NCI-H526 (cell line): Measurements from ENCODE around the gene GRWD1.

Experiments
- DNase-seq, 2 experiments: peaks; one replicate each; lab custom pipeline; 2025; lab: John Stamatoyannopoulos, UW

GRWD1 gene

DNA sequence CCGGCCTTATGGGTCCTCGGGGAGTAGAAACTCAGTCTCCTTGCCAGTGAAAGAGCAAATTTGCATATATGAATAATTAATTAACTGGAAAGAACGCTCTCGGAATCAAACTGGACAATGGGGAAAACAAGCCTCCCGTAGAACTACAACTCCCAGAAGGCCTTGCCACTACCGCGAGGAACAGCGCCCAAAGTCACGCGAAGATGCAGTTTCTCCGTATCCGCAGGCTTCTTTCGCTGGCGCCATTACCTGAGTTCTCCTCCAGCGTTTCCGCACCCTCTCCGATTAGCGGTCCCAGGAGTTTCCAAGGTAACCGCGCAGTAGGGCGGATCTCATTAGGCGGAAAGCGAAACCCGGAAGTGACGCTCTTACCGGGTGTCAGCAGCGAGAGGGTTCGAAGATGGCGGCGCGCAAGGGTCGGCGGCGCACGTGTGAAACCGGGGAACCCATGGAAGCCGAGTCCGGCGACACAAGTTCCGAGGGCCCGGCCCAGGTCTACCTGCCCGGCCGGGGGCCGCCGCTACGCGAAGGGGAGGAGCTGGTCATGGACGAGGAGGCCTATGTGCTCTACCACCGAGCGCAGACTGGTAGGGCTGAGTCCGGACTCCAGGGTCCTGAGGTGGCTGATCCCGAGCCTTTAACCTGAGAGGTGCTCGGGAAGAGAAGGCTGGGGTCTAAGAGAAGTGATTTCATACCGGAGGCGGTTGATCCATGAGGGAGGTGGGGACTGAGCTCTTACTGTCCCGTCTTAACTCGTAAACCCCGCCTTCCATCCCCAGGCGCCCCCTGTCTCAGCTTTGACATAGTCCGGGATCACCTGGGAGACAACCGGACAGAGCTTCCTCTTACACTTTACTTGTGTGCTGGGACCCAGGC is at the start of gene GRWD1:
Gene GRWD1, plus strand, starts transcription at position 378 of the 876 bp plus-strand sequence. Its CDS starts 23 bp downstream, at position 401.
- DNase-seq = peak; percentile 97 to 98

DNA sequence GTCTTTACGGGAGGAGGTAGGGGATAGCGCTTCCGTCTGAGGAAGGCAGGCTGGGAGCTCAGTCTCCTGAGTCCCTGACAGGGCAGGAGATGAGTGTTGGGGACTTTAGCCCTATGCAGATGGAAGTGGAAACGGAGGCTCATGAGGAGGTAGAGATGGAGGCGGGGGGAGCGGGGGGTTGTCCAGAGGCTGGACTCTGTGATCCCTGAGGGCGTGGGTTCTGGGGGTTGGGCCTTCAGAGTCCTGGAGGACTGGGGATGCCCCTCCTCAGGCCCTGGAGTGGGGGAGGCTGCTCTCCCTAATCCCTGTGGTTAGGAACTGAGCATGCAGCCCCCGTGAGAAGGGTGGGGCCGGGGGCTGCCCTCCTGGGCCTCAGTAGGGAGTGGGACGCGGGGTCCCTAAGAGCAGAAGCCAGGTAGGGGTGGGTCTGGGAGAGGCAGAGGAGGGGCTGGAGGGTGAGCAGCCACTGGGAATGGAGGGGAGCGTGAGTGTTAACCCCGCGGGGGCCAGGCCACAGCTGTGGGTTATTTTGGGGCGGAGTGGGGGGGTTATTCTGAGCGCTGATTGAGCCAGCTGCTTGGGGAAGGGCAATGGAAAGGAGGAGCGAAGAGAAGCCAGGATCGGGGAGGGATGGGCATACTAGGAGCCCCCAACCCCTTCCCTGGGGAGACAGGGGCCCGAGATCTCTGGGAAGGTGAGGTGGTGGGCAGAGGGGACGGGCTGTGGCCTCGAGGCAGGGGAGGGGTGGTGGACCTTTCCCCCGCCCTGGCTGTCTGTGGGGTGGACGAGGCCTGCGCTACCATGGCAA is 49.6 kb upstream of the GRWD1 start:
- peak in 1 of 2 experiments; percentile 25 for DNase-seq

DNA sequence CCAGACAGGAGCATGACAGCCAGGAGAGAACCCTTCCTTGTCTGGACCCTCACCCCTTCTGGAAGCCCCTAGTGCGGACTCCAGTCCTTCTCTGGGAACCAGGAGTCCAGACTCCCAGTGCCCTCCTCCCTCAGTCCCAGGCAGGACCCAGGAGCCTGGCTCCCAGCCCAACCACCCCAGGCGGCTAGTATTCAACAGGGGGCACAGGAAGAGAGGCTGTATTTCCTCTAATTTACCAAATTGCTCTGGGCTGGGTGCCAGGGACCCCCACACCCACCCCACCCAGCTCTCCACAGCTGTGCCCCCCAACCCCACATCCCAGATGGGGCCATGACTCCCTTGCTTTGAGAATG is 49.0 kb upstream of the GRWD1 start:
- DNase-seq = no peak

DNA sequence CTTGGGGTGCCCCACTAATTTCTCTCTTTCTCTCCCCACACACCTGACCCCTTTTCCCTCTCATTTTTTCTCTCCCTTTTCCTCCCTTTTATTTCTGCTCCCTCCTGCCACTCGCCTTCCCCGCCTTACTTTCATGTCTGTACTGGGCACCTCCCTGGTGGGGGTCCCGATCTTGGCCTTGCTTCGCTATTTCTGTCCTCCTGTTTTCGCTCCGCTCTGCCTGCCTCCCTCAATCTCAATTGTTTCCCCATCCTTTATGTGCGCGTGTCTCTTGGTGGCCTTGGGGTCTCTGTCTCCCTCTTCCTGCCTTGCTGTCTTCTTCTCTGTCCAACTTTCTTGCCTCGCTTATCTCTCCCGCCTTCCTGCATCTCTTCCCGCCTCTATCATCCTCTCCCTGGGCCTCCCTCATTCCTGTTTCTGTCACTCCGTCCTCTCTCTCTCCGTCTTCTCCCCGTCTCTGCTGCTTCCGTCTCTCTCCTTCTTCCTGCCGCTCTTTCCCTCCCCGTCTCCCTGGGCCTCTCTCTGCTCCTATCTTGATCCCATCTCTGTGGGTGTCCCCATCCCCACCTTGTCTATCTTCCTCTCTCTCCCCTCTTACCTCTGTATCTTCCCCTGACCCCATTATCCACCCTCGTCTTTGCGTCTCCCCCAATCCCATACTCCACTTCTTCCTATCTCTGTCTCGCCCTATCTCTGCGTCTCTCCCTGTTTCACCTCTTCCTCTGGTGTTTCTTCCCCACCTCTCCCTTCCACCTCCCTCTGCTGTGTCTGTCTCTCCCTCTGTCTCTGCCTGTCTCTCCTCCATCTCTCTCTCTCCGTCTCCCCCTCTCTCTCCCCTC is 48.3 kb upstream of the GRWD1 start:
- DNase-seq = no peak

DNA sequence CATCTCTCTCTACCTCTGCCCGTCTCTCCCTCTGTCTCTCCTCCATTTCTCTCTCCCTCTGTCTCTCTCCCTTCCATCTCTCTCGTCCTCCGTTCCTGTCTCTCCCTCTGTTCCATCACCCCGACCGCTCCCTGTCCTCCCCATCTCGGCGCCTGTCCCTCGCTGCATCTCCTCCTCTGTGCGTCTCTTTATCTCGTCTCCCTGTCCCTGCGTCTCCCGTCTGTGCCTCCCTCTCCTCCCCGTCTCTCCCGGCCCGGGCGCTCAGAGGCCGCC is 47.7 kb upstream of the GRWD1 start:
- DNase-seq = no peak

DNA sequence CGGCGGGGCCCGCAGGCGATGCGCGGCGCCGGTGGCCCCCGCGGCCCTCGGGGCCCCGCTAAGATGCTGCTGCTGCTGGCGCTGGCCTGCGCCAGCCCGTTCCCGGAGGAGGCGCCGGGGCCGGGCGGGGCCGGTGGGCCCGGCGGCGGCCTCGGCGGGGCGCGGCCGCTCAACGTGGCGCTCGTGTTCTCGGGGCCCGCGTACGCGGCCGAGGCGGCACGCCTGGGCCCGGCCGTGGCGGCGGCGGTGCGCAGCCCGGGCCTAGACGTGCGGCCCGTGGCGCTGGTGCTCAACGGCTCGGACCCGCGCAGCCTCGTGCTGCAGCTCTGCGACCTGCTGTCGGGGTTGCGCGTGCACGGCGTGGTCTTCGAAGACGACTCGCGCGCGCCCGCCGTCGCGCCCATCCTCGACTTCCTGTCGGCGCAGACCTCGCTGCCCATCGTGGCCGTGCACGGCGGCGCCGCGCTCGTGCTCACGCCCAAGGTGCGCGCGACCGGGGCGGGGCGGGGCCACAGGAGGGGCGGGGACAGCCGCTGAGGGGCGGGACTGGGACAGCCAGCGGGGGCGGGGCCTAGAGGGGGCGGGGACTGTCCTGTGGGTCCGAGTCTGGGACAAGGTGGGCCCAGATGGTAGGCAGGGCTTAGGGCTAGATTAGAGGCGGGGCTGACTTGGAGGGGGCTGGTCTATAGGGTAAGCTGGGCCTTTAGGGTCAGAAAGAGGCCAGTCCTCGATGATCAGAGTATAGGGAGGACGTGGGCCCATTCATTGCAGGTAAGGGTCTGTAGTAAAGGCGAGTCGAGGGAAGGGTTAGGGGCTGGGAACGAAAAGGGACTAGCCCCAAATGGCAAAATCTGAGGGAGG is 47.2 kb upstream of the GRWD1 start:
- DNase-seq = peak; percentile 75 to 94

DNA sequence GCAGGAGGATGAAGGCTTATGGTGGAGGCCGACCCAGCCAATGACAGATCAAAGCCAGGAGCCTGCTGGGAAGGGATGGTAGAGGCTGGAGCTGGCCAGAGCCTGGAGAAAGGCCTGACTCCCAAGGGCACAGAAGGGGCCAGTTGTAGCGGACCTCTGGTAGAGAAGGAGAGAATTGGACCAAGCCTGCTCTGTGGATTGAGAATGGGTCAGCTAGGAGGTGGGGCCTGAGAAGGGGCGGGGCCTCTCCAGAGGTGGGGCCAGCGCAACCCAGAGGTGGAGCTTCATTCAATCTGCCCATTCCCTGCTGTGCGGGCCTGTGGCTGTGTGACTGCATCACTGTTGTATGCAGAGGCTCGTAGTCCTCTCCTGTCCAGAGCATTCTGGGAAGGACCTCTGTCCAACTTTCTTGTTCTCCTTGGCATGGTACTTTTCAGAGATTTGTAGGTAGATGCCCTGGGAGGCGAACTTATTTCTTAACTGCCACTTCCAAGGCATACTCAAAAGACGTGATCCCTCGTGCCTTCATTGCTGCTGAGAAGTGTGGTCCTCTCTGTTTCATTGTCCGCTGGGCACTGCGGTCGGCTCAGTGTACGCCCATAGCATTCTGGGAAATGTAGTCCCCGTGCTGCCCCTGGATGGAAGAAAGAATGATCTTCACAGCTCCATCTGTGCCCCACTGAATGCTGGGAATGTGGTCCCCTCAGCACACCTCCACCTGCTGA is 45.6 kb upstream of the GRWD1 start:
- DNase-seq = peak; percentile 72 to 87

DNA sequence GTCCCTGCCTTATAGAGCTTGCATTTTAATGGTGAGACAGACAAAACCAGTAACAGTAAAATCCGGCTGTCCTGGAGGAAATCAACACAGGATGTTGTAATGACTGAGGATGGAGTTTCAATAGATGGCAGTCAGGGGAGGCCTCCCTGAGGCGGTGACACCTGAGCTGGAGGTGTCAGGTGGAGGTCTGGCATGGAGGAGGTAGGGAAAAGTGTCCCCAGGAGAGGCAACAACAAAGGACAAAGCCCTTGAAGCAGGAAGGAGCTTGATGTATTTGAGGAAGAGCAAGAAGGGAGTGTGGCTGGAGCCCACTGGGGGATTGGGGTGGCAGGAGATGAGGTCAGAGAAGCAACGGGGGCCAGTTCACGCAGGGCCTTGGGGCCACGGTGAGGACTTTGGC is 44.5 kb upstream of the GRWD1 start:
- no peak for DNase-seq

DNA sequence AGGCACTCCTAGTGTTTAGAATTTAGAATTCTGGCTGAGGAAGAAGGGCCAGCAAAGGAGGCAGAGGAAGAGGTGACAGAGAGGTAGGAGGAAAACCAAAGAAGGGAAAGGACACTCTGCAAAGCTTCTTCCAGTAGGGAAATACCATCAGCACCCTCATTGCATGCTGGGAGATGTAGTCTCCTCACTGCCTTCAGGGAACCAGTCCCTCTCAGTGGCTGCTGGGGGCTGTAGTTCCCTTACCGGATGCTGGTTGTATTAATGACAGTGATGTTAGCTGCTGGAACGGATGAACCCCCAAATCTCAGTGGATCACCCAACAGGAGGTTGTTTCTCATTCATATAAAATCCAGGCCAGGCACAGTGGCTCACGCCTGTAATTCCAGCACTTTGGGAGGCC is 42.2 kb upstream of the GRWD1 start:
- peak; percentile 53 to 75 for DNase-seq

DNA sequence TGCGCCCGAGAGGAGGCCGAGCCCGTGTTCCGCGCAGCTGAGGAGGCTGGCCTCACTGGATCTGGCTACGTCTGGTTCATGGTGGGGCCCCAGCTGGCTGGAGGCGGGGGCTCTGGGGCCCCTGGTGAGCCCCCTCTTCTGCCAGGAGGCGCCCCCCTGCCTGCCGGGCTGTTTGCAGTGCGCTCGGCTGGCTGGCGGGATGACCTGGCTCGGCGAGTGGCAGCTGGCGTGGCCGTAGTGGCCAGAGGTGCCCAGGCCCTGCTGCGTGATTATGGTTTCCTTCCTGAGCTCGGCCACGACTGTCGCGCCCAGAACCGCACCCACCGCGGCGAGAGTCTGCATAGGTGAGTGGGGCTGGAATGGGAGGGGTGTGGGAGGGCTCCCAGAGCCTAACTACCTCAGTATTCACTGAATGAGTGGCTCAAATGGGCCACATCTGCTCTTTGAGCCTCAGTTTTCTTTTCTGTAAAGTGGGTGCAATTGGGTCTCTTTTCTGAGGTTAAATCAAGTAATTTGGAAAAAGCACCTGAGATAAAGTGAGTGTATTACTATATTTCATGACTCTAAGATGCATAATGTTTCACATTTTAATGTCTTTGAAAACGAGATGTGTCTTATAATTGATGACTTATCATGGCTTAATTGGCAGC is 40.6 kb upstream of the GRWD1 start:
- no peak for DNase-seq

DNA sequence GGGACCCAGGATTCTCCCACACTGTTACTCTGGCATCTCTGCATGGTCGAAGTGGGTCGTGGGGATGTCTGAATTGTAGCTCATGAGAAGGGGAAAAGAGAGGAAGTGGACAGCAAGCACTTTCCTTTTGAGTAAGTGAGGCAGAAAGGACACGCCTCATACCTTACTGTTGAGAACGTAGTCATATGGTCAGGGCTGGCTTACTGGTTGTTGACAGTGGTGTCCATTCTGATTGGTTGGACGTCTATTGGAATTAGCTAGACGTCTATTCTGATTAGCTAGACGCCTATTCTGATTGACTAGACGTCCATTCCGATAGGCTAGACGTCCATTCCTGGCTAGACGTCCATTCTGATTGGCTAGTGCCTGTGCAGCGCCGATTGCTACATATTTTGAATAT is 39.9 kb upstream of the GRWD1 start:
- DNase-seq = no peak

DNA sequence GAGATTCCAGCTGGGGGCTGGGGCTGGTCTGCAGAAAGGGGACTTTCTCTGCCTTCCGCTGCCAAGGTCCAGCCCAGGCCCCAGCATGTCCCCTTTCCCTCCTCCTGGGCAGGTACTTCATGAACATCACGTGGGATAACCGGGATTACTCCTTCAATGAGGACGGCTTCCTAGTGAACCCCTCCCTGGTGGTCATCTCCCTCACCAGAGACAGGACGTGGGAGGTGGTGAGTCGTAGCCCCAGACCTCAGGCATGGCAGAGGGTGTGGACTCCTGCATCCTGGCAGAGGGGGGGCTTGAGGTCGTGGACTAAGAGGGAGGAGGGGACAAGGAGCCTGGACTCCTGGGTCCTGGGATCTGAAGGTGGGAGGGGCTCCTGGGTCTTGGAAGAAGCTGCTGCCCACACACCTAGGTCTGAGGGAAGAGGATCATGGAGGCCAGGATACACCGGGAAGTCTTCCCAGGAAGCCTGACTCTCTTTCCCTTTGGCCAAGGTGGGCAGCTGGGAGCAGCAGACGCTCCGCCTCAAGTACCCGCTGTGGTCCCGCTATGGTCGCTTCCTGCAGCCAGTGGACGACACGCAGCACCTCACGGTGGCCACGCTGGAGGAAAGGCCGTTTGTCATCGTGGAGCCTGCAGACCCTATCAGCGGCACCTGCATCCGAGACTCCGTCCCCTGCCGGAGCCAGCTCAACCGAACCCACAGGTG is 31.8 kb upstream of the GRWD1 start:
- peak in 1 of 2 experiments; percentile 36 for DNase-seq

DNA sequence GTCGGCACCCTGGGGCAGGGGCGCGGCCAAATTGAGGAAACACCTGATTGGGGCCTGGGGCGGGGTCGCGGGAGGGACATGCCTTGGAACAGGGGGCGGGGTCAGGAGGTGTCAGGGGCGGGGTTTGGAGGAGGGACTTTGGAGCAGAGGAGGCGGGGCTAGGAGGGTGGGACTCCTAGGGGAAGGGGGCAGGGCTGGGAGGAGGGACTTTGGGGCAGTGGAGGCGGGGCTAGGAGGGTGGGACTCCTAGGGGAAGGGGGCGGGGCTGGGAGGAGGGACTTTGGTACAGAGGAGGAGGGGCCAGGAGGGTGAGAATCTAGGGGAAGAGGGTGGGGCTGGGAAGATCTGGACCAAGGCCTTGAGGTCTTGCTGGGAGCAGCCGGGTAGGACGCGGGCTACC is 30.4 kb upstream of the GRWD1 start:
- DNase-seq = peak; percentile 60 to 96

DNA sequence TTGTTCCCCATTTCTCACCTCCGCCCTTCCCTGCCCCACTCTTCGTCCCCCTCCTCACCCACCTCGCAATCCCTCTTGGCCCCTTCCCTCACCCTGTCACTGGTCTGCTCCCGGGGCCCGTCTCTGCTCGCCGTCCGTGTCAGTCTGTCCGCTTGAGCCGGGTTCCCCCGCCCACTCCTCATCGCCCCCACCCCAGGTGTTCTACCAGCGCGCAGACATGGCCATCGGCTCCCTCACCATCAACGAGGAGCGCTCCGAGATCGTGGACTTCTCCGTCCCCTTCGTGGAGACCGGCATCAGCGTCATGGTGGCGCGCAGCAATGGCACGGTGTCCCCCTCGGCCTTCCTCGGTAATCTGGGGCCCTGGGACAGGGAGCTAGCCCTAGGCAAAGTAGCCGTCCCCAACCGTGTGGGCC is 30.0 kb upstream of the GRWD1 start:
- no peak for DNase-seq

DNA sequence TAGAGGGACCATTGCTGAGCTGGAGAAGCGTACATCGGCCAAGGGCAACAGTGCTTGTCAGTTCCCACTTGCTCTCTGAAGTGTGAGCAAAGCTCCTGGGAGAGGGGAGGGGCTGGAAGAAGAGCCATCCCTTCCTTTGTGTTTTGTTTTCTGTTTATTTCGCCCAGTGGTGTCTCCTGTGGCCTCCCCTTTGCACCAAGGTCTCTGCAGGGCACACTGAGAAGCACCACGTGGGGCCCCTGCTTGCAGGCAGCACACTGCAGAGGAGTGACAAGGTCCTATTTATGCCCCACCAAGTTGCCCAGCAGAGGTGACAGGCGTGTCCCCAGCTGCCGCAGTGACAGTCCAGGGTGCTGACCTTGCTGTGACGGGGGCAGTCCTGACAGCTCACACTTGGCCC is 28.4 kb upstream of the GRWD1 start:
- DNase-seq = no peak

DNA sequence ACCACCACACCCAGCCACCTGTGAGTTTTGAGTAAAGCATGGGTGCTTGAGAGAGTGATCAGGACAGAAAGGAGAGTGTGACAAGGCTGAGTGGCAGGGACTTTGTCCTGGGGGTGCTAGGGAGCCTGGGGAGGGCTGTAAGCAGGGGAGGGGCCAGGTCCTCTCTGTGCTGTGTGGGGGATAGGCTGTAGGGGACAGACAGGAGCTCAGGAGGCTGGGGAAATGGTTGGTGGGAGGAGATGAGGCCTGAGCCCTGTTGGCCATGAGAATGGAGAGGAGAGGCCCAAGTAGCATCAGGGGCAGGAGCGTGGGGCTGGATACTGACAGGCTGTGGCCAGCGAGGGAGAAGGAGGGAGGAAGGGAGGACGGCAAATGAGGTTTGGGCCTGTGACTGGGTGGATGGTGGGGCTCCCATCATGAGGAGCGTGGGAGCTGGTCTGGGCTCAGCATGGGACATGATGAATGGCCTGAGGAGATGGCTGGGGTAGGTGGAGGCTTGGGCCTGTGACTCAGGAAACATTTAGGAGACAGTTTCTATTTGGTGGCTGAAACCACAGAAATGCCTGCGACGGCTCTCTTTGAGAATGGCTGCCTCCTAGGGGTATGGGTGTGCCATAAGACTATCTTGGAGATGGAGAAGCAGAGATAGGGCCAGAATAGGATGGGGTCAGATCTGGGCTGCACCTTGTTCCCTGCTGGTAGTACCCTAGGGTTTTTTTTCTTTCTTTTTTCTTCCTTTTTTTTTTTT is 27.3 kb upstream of the GRWD1 start:
- no peak for DNase-seq

DNA sequence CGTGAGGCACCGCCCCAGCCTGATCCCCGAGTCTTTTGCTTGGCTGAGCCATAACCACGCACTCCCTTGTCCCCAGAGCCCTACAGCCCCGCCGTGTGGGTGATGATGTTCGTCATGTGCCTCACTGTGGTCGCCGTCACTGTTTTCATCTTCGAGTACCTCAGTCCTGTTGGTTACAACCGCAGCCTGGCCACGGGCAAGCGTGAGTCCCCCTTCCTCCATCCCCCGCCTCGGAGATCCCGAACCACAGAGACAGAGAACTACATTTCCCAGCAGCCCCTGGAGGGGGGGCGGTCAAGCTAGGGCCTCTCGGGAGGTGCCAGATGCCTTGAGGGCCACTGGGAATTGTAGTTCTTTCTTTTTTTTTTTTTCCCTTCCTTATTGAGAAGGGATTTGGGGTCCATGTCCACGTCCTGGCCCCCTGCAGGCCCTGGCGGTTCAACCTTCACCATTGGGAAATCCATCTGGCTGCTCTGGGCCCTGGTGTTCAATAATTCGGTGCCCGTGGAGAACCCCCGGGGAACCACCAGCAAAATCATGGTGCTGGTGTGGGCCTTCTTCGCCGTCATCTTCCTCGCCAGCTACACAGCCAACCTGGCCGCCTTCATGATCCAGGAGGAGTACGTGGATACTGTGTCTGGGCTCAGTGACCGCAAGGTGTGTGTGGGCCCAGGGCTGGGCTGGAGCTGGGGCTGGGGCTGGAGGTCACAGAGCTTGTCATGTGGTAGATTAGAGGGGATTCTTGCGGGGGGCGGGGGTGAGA is 26.4 kb upstream of the GRWD1 start:
- peak in 1 of 2 experiments; percentile 57 for DNase-seq

DNA sequence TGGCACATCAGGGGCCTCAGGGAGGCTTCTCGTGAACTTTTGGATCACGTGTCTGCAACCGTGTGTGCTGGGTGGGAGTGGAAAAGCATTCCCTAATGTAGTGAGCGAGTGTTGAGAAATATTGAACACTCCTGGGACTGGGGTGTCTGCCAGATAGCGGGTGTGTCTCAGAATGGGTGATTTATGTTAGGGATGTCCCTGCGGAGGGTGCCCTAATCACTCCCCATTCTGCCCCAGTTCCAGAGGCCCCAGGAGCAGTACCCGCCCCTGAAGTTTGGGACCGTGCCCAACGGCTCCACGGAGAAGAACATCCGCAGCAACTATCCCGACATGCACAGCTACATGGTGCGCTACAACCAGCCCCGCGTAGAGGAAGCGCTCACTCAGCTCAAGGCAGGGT is 24.2 kb upstream of the GRWD1 start:
- DNase-seq = no peak
